GM10248 (cell line): ENCODE measurements around the gene SCGN.

Experiments
- CTCF ChIA-PET: fragments of 300-600 bp; sonication (Branson Sonifier 250); formaldehyde crosslinking; extraction: SDS; loops from one replicate; lab custom pipeline; 2021; ENCODE audit warnings: antibody characterized with exemption; lab: Yijun Ruan, JAX
- POLR2A ChIA-PET: fragments of 350-650 bp; sonication (Branson Sonifier 250); formaldehyde crosslinking; extraction: SDS; loops from one replicate; lab custom pipeline; 2020; ENCODE audit warnings: antibody characterized with exemption; lab: Yijun Ruan, JAX
- DNase-seq: peaks from one replicate; pipeline ENCODE4 v3.0.0; 2012; ENCODE audit errors: extremely low spot score
- CTCF ChIP-seq: IDR thresholded peaks from 2 replicates; pipeline ENCODE4 v1.5.1; 2012; ENCODE audit warnings: mild to moderate bottlenecking, low read depth; ENCODE audit errors: extremely low read depth, missing control alignments, control extremely low read depth

Gene SCGN

GRCh38 chr6:25684565-25684964 lies 32.5 kb downstream of the SCGN start:
- ChIA-PET CTCF (interaction anchor here (1.3 kb wide), 1 partner anchor 10 kb away, joined by 3 read pairs; no protein-coding TSS in a partner anchor), POLR2A (no interaction called here)
- no peak for TF ChIP-seq CTCF
- DNase-seq: no peak

GRCh38 chr6:25685251-25685650 lies 33.2 kb downstream of the SCGN start:
- ChIA-PET CTCF (interaction anchor here (1.3 kb wide), 1 partner anchor 10 kb away, joined by 3 read pairs; no protein-coding TSS in a partner anchor), POLR2A (no interaction called here)
- DNase-seq: no peak
- no peak for TF ChIP-seq CTCF

- no peak for TF ChIP-seq CTCF
- no peak for DNase-seq
- CTCF ChIA-PET: no interaction called here
- POLR2A ChIA-PET: no interaction called here
Measured at GRCh38 chr6:25685896-25686295, 33.9 kb downstream of the SCGN start.

- POLR2A ChIA-PET: no interaction called here
Measured at GRCh38 chr6:25686856-25687255, 34.8 kb downstream of the SCGN start.

GRCh38 chr6:25689966-25690365 lies 38.0 kb downstream of the SCGN start:
- CTCF ChIA-PET: interaction anchor here (1.8 kb wide), 1 partner anchor 12 kb away, joined by 5 read pairs; no protein-coding TSS in a partner anchor

More at GRCh38 chr6:25686856-25687255, 34.8 kb downstream of the SCGN start:
- TF ChIP-seq CTCF: no peak
- CTCF ChIA-PET: no interaction called here
- DNase-seq: no peak

GRCh38 chr6:25691894-25692293 lies 39.9 kb downstream of the SCGN start:
- POLR2A ChIA-PET: no interaction called here
- no peak for DNase-seq
- TF ChIP-seq CTCF: no peak
- CTCF ChIA-PET: interaction anchor here (1.4 to 1.8 kb wide), 2 partner anchors 8 to 10 kb away, joined by 5 read pairs; no protein-coding TSS in a partner anchor

More at GRCh38 chr6:25689966-25690365, 38.0 kb downstream of the SCGN start:
- no peak for DNase-seq
- POLR2A ChIA-PET: no interaction called here
- TF ChIP-seq CTCF: no peak
